A549 (cell line): Measurements from ENCODE around the gene KLHDC8B. TPM values are rescaled to one million over a fixed set of nuclear protein-coding genes. Genes with fewer than 3 reads are reported as not detected.

Source experiments
- ATAC-seq, 2 experiments: fragments of 200-7000 bp in 1 of 2; fragments of >200 bp in 1 of 2; cut with Nextera tagmentation in 1 of 2; cut with Tn5 transposase in 1 of 2; 3 replicates each; pipeline versions ENCODE4 v1.8.0 to v1.9.1; 2018 to 2020; ENCODE audit warnings: mild to moderate bottlenecking in 1 of 2, moderate library complexity in 1 of 2
- CTCF ChIA-PET: fragments of 300-600 bp; sonication (Branson Sonifier 250); formaldehyde crosslinking; extraction: SDS; loops from one replicate; lab custom pipeline; 2021; ENCODE audit warnings: antibody characterized with exemption, inconsistent platforms; lab: Yijun Ruan, JAX
- POLR2A ChIA-PET: fragments of 350-600 bp; formaldehyde crosslinking; extraction: SDS; loops from one replicate; lab custom pipeline; 2021; ENCODE audit warnings: antibody characterized with exemption, inconsistent platforms; lab: Yijun Ruan, JAX
- DNase-seq, 2 experiments: peaks; one replicate each; pipeline versions ENCODE4 v3.0.0 to v3.0.0-alpha.2; 2011 to 2016; ENCODE audit warnings: low read depth in 1 of 2, low spot score in 1 of 2
- FAIRE-seq: peaks from 2 replicates; lab custom pipeline; 2011; peaks lifted over from hg19 to GRCh38; lab: Jason Lieb, UNC
- H3K27ac ChIP-seq, 2 experiments: fragments of >200 bp; sonication (Bioruptor Twin); formaldehyde crosslinking; 3 replicates each; pipeline ENCODE4 v1.5.1; 2016 to 2017
- H3K4me1 ChIP-seq: fragments of >200 bp; sonication (Bioruptor Twin); formaldehyde crosslinking; 3 replicates; pipeline ENCODE4 v1.6.1; 2016
- H3K4me2 ChIP-seq: fragments of >200 bp; sonication (Bioruptor Twin); formaldehyde crosslinking; 3 replicates; pipeline ENCODE4 v1.6.1; 2016
- H3K4me3 ChIP-seq: fragments of >200 bp; sonication (Bioruptor Twin); formaldehyde crosslinking; 3 replicates; pipeline ENCODE4 v1.5.1; 2016
- H3K9me3 ChIP-seq: fragments of >200 bp; sonication (Bioruptor Twin); formaldehyde crosslinking; 3 replicates; pipeline ENCODE4 v1.6.1; 2016
- BHLHE40 ChIP-seq: IDR thresholded peaks from 2 replicates; pipeline ENCODE4 v1.6.1; 2012; ENCODE audit warnings: low read depth, low read length, inconsistent platforms
- EHMT2 ChIP-seq: fragments of 200-600 bp; sonication (generic); IDR thresholded peaks from 2 replicates; pipeline ENCODE4 v1.6.1; 2016; ENCODE audit warnings: antibody characterized with exemption, low read depth, mild to moderate bottlenecking, moderate library complexity
- ESRRA ChIP-seq: fragments of 150-350 bp; IDR thresholded peaks from 2 replicates; pipeline ENCODE4 v1.6.1; 2014; ENCODE audit warnings: mild to moderate bottlenecking, low read length, borderline replicate concordance
- HOXB13 ChIP-seq: fragments of 250-450 bp; sonication (Bioruptor Pico); IDR thresholded peaks from 2 replicates; pipeline ENCODE4 v1.5.0; 2020; ENCODE audit warnings: low read depth, mild to moderate bottlenecking, moderate library complexity
- HOXB5 ChIP-seq: fragments of 250-450 bp; sonication (Bioruptor Pico); IDR thresholded peaks from 2 replicates; pipeline ENCODE4 v1.5.0; 2020; ENCODE audit warnings: mild to moderate bottlenecking, moderate library complexity
- KDM5A ChIP-seq: fragments of 200-600 bp; sonication (generic); IDR thresholded peaks from 2 replicates; pipeline ENCODE4 v1.6.1; 2016; ENCODE audit warnings: antibody characterized with exemption, mild to moderate bottlenecking
- MYC ChIP-seq: IDR thresholded peaks from 2 replicates; pipeline ENCODE4 v1.6.1; 2012; ENCODE audit warnings: mild to moderate bottlenecking, inconsistent platforms, low read length, improper control_type of control experiment, borderline replicate concordance
- NPAS2 ChIP-seq: fragments of 250-450 bp; sonication (Bioruptor Pico); IDR thresholded peaks from 2 replicates; pipeline ENCODE4 v1.8.0; 2022; ENCODE audit warnings: mild to moderate bottlenecking, moderate library complexity, borderline replicate concordance
- ZC3H11A ChIP-seq: fragments of 450-650 bp; IDR thresholded peaks from 2 replicates; pipeline ENCODE4 v1.6.1; 2014; ENCODE audit warnings: antibody characterized with exemption, mild to moderate bottlenecking
- ZNF302 ChIP-seq: fragments of 250-450 bp; sonication (Bioruptor Pico); IDR thresholded peaks from 2 replicates; pipeline ENCODE4 v1.9.0; 2021; ENCODE audit warnings: inconsistent platforms, mild to moderate bottlenecking, moderate library complexity
- ZSCAN20 ChIP-seq: fragments of 250-450 bp; sonication (Bioruptor Pico); IDR thresholded peaks from 2 replicates; pipeline ENCODE4 v1.8.0; 2022; ENCODE audit warnings: mild to moderate bottlenecking, moderate library complexity
- WGBS: methylation state at CpG from one replicate; pipeline ENCODE4 v1.1.6; 2017; ENCODE audit errors: missing lambda C conversion rate; 5-methylcytosine and 5-hydroxymethylcytosine counted together
- polyA plus RNA-seq, 4 experiments: library from polyadenylated mRNA; depleted of rRNA in 3 of 4; stranded (reverse); fragments of >200 nt; fragmentation: RNase III in 1 of 4; extraction: RNeasy Plus Mini Kit Qiagen cat#74134 plus additional on column Dnase treatment in 1 of 4; gene quantifications; 2 replicates in 3 of 4; 3 replicates in 1 of 4; pipeline ENCODE4 v1.2.3, GENCODE V29; 2011 to 2017
- TF ChIP-seq, protein P1 (sequence below): fragments of >200 bp; sonication (Bioruptor Twin); formaldehyde crosslinking; IDR thresholded peaks from 3 replicates; pipeline ENCODE4 v1.5.1; 2016
- TF ChIP-seq, protein P2 (sequence below): fragments of 200-600 bp; sonication (generic); IDR thresholded peaks from 2 replicates; pipeline ENCODE4 v1.6.1; 2016; ENCODE audit warnings: antibody characterized with exemption, mild to moderate bottlenecking, moderate library complexity
- TF ChIP-seq, protein P3 (sequence below): IDR thresholded peaks from 2 replicates; pipeline ENCODE4 v1.6.1; 2012; ENCODE audit warnings: low read depth, borderline replicate concordance
- TF ChIP-seq, protein P4 (sequence below): fragments of 450-650 bp; IDR thresholded peaks from 2 replicates; pipeline ENCODE4 v1.6.1; 2014; ENCODE audit warnings: antibody characterized with exemption

KLHDC8B gene
- polyA plus RNA-seq, 2 of the 4 experiments (the other 2 are of a cell fraction), result 7.4 to 9.9 TPM

DNA sequence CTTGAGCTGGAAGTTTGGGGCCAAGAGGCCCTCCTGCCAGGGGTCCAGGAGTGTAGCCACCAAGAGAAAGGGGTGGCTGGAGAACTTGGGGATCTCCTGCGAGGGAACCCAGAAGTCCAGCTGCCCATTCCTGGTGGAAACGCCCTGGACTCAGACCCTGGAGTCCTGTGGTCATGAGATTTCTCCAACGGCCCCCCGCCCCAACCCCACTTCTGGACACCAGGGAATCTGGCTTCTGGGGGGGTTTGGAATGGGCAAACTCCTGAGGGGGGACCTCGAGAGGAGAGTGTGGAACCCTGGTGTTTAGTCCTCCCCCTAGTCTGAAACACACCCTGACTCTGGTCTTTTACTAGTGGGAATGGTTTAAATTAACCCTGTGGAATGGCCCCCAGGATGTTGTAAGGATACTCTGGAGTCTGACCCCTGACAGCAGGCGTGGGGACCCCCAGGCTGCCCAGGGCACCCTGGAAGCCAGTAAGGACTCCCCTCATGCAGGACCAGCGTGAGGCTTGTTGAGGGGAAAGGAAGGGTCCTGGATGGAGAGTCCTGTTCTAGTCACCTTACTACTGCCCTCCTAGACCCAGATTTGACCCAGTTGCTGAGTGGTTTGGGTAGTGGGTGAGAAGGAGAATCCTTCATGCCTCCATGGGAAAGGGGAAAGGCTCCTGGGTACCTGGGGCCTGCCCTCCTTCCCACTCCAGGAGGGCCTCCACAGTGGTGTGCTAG, 540 bp downstream of the KLHDC8B start:
- DNase-seq, result no peak
- 52% methylated on average over 6 of the region's 7 CpGs for WGBS
- ATAC-seq, result no peak; a peak in 3 of 6 replicates
- Histone ChIP-seq H3K9me3 (peaks cover 2% of the 10 kb centered on the region; the same call in 2 of the 3 replicates), H3K27ac (peak overlapping the region; percentile 81 to 87), H3K4me3 (peak overlapping the region; percentile 66), H3K4me2 (peak overlapping the region; percentile 94)
- ChIA-PET POLR2A (interaction anchor here (0.6 to 1.2 kb wide), 2 partner anchors 147 to 186 kb away, joined by 3 to 4 read pairs; no protein-coding TSS in a partner anchor), CTCF (interaction anchor here (0.6 to 2.6 kb wide), 19 partner anchors 10 to 299 kb away, joined by 3 to 20 read pairs (median 5); partner anchors contain the start of gene USP4)
- FAIRE-seq, result no peak
- TF ChIP-seq ZC3H11A (no peak), ESRRA (no peak)
- TF ChIP-seq, all 56 proteins: peak for 0
- H3K4me1 ChIP-seq, result peaks cover 20% of the 10 kb centered on the region

DNA sequence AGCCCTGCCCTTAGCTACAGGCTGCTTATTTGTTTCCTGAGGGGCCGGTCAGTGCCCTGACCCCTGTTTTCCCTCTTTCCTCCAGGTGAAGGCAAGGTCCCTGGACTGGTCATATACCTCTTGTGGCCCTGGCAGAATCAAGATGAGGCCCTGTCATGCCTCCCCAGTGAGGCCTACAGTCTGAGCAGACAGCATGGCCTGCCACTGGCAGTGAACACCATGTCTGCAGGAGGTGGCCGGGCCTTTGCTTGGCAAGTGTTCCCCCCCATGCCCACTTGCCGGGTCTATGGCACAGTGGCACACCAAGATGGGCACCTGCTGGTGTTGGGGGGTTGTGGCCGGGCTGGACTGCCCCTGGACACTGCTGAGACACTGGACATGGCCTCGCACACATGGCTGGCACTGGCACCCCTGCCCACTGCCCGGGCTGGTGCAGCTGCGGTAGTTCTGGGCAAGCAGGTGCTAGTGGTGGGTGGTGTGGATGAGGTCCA, 1.2 kb downstream of the KLHDC8B start:
- 80% methylated on average over 2 of the region's 7 CpGs for WGBS

DNA sequence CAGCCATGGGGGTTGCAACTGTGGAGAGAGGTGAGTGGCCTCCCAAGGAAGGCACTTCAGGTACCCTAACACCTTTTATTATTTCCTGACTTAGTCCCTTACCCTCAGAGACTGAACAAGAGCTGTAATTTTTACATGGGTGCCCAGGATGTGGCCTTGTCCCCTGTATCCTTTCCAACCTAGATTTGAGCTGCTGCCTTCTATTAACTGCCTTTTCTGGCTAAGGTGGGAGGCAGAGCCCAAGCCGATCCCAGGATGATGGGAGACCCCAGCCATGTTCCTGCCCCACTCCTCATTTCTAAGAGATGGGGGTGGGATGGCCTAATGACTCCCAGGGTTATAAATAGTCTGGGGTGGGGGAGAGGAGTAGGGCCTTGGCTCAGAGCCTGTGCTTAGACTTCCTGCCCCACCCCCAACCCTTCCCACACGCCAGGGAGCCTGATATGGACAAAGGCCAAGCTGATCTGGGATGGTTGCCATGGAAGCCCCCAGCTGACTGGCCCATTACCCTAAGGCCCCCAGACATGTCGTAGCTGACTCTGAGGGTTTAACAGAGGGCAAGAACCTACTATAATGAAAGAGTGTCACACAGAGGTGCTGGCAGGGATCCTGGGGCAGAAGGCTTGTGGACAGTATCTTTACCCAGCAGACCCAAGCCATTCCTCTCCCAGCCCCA, 1.9 kb downstream of the KLHDC8B start:
- FAIRE-seq (no peak), ATAC-seq (no peak), DNase-seq (no peak)
- Histone ChIP-seq H3K9me3 (no peaks in the 10 kb centered on the region), H3K27ac (peak overlapping the region in 1 of 2 experiments; percentile 87; a peak in 1 of 6 replicates), H3K4me3 (no peak overlapping the region), H3K4me1 (peaks cover 20% of the 10 kb centered on the region), H3K4me2 (peak overlapping the region; percentile 94; the same call in 1 of the 3 replicates)
- ChIA-PET POLR2A (no interaction called here), CTCF (no interaction called here)
- no peak for TF ChIP-seq ZSCAN20 (CRISPR knock-in tag)
- TF ChIP-seq, protein P1, sequence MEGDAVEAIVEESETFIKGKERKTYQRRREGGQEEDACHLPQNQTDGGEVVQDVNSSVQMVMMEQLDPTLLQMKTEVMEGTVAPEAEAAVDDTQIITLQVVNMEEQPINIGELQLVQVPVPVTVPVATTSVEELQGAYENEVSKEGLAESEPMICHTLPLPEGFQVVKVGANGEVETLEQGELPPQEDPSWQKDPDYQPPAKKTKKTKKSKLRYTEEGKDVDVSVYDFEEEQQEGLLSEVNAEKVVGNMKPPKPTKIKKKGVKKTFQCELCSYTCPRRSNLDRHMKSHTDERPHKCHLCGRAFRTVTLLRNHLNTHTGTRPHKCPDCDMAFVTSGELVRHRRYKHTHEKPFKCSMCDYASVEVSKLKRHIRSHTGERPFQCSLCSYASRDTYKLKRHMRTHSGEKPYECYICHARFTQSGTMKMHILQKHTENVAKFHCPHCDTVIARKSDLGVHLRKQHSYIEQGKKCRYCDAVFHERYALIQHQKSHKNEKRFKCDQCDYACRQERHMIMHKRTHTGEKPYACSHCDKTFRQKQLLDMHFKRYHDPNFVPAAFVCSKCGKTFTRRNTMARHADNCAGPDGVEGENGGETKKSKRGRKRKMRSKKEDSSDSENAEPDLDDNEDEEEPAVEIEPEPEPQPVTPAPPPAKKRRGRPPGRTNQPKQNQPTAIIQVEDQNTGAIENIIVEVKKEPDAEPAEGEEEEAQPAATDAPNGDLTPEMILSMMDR, result no peak
- TF ChIP-seq BHLHE40, result no peak
- TF ChIP-seq, protein P2, sequence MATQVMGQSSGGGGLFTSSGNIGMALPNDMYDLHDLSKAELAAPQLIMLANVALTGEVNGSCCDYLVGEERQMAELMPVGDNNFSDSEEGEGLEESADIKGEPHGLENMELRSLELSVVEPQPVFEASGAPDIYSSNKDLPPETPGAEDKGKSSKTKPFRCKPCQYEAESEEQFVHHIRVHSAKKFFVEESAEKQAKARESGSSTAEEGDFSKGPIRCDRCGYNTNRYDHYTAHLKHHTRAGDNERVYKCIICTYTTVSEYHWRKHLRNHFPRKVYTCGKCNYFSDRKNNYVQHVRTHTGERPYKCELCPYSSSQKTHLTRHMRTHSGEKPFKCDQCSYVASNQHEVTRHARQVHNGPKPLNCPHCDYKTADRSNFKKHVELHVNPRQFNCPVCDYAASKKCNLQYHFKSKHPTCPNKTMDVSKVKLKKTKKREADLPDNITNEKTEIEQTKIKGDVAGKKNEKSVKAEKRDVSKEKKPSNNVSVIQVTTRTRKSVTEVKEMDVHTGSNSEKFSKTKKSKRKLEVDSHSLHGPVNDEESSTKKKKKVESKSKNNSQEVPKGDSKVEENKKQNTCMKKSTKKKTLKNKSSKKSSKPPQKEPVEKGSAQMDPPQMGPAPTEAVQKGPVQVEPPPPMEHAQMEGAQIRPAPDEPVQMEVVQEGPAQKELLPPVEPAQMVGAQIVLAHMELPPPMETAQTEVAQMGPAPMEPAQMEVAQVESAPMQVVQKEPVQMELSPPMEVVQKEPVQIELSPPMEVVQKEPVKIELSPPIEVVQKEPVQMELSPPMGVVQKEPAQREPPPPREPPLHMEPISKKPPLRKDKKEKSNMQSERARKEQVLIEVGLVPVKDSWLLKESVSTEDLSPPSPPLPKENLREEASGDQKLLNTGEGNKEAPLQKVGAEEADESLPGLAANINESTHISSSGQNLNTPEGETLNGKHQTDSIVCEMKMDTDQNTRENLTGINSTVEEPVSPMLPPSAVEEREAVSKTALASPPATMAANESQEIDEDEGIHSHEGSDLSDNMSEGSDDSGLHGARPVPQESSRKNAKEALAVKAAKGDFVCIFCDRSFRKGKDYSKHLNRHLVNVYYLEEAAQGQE, result no peak
- TF ChIP-seq ZC3H11A, result no peak
- TF ChIP-seq HOXB13 (CRISPR knock-in tag), result no peak
- no peak for TF ChIP-seq ZNF302 (CRISPR knock-in tag)
- no peak for TF ChIP-seq HOXB5 (CRISPR knock-in tag)
- TF ChIP-seq NPAS2 (CRISPR knock-in tag), result no peak
- TF ChIP-seq EHMT2, result no peak
- TF ChIP-seq, protein P3, sequence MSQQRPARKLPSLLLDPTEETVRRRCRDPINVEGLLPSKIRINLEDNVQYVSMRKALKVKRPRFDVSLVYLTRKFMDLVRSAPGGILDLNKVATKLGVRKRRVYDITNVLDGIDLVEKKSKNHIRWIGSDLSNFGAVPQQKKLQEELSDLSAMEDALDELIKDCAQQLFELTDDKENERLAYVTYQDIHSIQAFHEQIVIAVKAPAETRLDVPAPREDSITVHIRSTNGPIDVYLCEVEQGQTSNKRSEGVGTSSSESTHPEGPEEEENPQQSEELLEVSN, result no peak
- TF ChIP-seq, protein P4, sequence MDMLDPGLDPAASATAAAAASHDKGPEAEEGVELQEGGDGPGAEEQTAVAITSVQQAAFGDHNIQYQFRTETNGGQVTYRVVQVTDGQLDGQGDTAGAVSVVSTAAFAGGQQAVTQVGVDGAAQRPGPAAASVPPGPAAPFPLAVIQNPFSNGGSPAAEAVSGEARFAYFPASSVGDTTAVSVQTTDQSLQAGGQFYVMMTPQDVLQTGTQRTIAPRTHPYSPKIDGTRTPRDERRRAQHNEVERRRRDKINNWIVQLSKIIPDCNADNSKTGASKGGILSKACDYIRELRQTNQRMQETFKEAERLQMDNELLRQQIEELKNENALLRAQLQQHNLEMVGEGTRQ, result no peak
- 82% methylated on average over 3 of the region's 3 CpGs for WGBS

More for the DNA sequence above, 1.2 kb downstream of the KLHDC8B start:
- Histone ChIP-seq H3K4me2 (peak overlapping the region; percentile 94), H3K27ac (peak overlapping the region in 1 of 2 experiments; percentile 87; a peak in 2 of 6 replicates), H3K9me3 (no peaks in the 10 kb centered on the region), H3K4me1 (peaks cover 20% of the 10 kb centered on the region), H3K4me3 (no peak overlapping the region; the same call in 2 of the 3 replicates)
- ATAC-seq, result no peak
- CTCF ChIA-PET, result interaction anchor here (1.5 kb wide), 1 partner anchor 47 kb away, joined by 5 read pairs; no protein-coding TSS in a partner anchor
- DNase-seq, result no peak
- FAIRE-seq, result no peak
- TF ChIP-seq KDM5A (no peak), MYC (no peak)
- POLR2A ChIA-PET, result no interaction called here
